ENCODE measurements around the gene GSTM2. TPM values are rescaled to one million over a fixed set of nuclear protein-coding genes. Genes with fewer than 3 reads are reported as not detected.

Gene GSTM2
- total and polyA plus RNA-seq, 2 experiments from 2014 or later, result 78.5 to 117 TPM

DNA sequence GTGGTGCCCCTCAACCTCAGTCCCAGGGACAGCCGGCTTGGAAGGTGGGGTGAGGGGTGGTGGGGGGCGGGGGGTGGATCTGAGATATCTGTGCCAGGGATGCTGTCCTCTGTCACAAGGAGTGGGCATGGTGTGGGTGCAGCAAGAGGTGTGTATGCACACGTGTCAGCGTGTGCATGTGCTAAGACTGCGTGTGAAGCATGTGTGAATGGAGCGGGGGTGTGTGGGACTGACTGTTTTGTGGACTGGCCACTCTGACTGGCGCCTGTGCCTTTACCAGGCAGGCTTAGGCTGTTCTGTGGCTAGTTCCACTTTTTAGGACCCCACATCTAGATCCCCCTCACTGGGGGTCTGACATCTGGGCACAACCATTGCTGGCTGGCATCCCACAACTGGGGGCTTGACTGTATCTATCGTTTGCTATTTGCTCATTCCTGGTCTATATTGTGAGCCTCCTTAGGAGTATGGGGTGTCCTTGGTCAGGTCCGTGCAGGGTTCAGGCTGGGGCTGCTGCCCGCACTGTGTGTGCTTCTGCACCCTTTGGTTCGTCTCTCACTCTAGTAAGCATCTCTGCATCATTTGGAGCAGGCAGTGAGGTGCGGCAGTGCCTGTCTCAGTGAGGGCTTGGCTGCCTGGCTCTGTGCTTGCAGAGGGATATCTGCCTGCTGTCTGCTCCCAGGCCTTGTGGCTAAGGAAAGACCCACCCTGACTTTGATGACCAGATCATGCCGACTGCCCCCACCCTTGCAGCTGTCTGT is 46.3 kb upstream of the GSTM2 start:
- Histone ChIP-seq H3K9me3 (ENCODE audit: low read depth) (no peaks in the 10 kb centered on the region), H3K4me3 (peak overlapping the region; percentile 54), H3K4me1 (ENCODE audit: low read depth) (no peaks in the 10 kb centered on the region), H3K36me3 (no peaks in the 10 kb centered on the region), H3K27me3 (no peaks in the 10 kb centered on the region), H3K27ac (no peak overlapping the region)
- no peak for DNase-seq (ENCODE audit: low read depth in 1 of 2, low spot score in 1 of 2)
- TF ChIP-seq, protein P1, sequence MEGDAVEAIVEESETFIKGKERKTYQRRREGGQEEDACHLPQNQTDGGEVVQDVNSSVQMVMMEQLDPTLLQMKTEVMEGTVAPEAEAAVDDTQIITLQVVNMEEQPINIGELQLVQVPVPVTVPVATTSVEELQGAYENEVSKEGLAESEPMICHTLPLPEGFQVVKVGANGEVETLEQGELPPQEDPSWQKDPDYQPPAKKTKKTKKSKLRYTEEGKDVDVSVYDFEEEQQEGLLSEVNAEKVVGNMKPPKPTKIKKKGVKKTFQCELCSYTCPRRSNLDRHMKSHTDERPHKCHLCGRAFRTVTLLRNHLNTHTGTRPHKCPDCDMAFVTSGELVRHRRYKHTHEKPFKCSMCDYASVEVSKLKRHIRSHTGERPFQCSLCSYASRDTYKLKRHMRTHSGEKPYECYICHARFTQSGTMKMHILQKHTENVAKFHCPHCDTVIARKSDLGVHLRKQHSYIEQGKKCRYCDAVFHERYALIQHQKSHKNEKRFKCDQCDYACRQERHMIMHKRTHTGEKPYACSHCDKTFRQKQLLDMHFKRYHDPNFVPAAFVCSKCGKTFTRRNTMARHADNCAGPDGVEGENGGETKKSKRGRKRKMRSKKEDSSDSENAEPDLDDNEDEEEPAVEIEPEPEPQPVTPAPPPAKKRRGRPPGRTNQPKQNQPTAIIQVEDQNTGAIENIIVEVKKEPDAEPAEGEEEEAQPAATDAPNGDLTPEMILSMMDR (IDR thresholded peaks at IDR 0.05; ENCODE audit: low read depth, low read length), result no peak

DNA sequence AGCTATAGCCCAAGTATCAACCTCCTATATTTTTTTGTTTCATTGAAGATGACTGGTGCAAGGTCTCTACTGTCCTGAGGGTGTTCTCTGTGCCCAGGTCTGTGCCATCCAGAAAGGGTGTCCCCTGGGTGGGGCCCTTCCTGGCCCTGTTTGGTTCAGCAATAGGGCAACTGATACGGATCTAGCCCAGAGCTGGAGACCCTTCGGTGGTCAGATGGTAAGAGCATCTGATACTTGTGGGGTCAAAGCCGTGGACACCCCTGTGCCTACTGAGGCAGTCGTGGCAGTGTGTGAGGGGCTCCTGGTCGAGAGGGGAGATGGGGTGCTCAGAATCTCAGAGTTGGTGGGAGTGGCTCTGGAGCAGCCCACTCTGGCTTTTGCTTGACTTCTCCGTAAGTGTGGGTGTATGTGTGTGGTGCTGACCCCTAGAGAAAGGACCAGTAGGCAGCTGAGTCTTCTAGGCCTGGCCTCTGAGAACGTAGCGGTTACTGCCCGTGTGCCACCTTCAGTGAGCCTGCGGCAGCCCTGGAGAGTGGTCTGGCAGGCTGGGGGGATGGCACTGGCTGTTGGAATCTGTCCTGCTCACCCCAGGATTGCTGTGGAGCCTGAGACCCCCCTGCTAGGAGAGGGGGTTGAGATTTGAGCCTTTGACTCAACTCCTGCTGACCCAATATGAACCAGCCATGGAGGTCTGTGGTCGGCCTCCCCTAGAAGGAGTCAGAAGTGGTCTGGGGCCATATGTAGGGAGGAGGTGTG is 45.5 kb upstream of the GSTM2 start:
- no peak for DNase-seq (ENCODE audit: low read depth in 1 of 2, low spot score in 1 of 2)
- H3K27ac ChIP-seq, result no peak overlapping the region
- H3K4me1 ChIP-seq (ENCODE audit: low read depth), result no peaks in the 10 kb centered on the region
- H3K27me3 ChIP-seq, result no peaks in the 10 kb centered on the region
- no peaks in the 10 kb centered on the region for H3K9me3 ChIP-seq (ENCODE audit: low read depth)
- H3K4me3 ChIP-seq, result no peak overlapping the region
- TF ChIP-seq, protein P1 (IDR thresholded peaks at IDR 0.05; ENCODE audit: low read depth, low read length), result no peak
- H3K36me3 ChIP-seq, result no peaks in the 10 kb centered on the region

DNA sequence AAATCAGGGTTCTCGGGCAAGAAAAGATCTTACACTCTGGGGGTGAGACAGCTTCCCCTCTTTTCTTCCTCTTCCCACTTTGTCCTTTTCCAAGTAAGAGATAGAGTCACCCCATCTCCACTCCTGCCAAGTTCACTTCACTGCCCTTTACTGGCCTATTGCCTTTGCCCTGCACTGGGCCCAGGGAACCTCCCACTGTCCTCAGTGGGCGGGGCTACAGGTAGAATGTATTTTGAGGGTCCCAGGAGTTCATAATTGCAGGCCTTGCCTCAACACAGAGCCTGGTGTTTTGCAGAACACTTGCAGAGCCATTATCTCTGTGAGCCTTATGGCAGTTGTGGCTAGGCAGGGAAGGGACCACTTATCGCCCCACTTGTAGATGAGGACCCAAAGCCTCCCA is 45.0 kb upstream of the GSTM2 start:
- TF ChIP-seq, protein P1 (IDR thresholded peaks at IDR 0.05; ENCODE audit: low read depth, low read length), result no peak
- Histone ChIP-seq H3K4me1 (ENCODE audit: low read depth) (no peaks in the 10 kb centered on the region), H3K27me3 (no peaks in the 10 kb centered on the region), H3K4me3 (no peak overlapping the region), H3K27ac (no peak overlapping the region), H3K9me3 (ENCODE audit: low read depth) (no peaks in the 10 kb centered on the region), H3K36me3 (no peaks in the 10 kb centered on the region)
- no peak for DNase-seq (ENCODE audit: low read depth in 1 of 2, low spot score in 1 of 2)

DNA sequence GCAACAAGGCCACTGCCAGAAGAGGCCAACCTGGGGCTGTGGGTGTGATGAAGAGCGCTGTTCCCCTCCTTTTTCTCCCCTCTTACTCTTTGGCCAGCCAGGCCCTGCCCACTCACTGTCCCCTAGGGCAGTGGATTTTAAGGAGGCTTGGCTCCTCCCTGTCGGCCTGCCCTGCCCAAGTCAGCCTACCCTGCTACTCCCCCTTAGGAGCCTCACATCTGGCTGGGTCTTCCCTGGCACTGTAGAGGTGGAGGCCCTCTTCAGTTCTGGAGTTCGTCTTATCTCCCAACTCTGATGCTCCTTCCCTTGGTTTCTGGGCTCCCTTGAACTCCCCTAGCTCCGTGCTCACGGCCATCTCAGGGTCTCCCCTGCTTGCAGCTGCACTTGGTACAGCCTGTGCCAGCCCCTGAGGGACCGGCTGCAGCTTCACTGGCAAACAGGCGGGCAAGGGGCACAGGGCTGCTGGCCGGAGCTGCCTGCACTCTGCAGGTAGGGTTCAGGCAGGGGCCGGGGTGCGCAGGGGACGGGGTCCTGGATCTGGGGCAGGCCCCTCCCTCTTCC is 44.2 kb upstream of the GSTM2 start:
- no peak for DNase-seq (ENCODE audit: low read depth in 1 of 2, low spot score in 1 of 2)
- no peaks in the 10 kb centered on the region for H3K9me3 ChIP-seq (ENCODE audit: low read depth)
- H3K27me3 ChIP-seq, result no peaks in the 10 kb centered on the region
- no peaks in the 10 kb centered on the region for H3K4me1 ChIP-seq (ENCODE audit: low read depth)
- H3K36me3 ChIP-seq, result no peaks in the 10 kb centered on the region
- TF ChIP-seq, protein P1 (IDR thresholded peaks at IDR 0.05; ENCODE audit: low read depth, low read length), result no peak
- H3K4me3 ChIP-seq, result no peak overlapping the region
- H3K27ac ChIP-seq, result no peak overlapping the region

DNA sequence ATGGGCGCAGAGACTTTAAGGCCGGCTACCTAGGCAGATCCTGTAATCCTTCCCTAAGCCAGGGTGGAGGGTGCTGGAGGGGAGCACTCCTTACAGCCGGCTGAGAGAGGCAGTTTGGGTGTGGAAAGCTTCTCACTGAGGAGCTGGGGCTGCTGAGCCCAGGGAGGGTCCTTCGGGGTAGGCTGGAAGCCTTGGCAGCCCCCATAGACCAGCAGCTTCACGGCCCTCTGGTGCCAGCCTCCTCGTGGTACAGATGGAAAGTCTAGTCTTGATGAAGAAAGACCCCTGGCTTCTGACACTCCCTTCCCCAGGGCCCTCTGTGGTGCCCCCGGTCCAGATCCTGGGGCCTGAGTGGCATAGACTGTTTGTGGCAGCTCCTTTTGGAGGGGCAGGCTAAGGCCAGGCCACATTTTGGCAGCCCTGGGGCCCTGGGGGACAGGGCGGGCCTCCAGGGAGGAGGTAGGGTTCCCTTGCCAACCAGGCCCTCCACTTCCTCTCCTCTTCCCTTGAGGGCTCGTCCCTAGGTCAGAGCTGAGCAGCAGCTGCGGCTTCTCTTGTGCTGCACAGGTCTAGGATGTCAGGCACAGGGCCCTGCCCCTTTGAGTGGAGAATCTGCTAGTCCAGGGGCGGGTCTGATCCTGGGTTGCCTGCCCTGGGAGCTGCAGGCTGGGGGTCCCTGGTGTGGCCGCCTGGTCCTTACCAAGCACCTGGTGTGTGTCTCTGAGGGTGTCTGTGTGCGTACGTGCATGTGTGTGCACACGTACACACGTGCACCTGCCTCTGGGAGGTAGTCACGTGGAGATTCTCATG is 43.5 kb upstream of the GSTM2 start:
- H3K4me1 ChIP-seq (ENCODE audit: low read depth), result no peaks in the 10 kb centered on the region
- H3K36me3 ChIP-seq, result peaks cover 2% of the 10 kb centered on the region
- no peak overlapping the region for H3K27ac ChIP-seq
- no peaks in the 10 kb centered on the region for H3K27me3 ChIP-seq
- TF ChIP-seq, protein P1 (IDR thresholded peaks at IDR 0.05; ENCODE audit: low read depth, low read length), result no peak
- no peak for DNase-seq (ENCODE audit: low read depth in 1 of 2, low spot score in 1 of 2)
- no peaks in the 10 kb centered on the region for H3K9me3 ChIP-seq (ENCODE audit: low read depth)
- H3K4me3 ChIP-seq, result no peak overlapping the region
